Right lobe of liver (tissue), 4 donors: ENCODE measurements around the gene MYLK2.

Experiments used
- POLR2A ChIP-seq: fragments of 450-650 bp; IDR thresholded peaks from one replicate; pipeline ENCODE4 v1.6.1; 2017; ENCODE audit warnings: antibody characterized with exemption, mild to moderate bottlenecking
- TF ChIP-seq, protein P1 (sequence below), 4 donors: fragments of 200-600 bp in 3 of 4; fragments of 450-650 bp in 1 of 4; IDR thresholded peaks; one replicate each; pipeline versions ENCODE4 v1.5.1 to v1.8.0; 2016 to 2022; ENCODE audit warnings: antibody characterized with exemption in 4 of 4, mild to moderate bottlenecking in 2 of 4
- donor health status: DM: no; HTN: no; CAD: no.
- donor health status: DM: no; HTN: no; CAD: no.
- donor health status: DM: no; HTN: yes; CAD: no.

- TF ChIP-seq, protein P1, sequence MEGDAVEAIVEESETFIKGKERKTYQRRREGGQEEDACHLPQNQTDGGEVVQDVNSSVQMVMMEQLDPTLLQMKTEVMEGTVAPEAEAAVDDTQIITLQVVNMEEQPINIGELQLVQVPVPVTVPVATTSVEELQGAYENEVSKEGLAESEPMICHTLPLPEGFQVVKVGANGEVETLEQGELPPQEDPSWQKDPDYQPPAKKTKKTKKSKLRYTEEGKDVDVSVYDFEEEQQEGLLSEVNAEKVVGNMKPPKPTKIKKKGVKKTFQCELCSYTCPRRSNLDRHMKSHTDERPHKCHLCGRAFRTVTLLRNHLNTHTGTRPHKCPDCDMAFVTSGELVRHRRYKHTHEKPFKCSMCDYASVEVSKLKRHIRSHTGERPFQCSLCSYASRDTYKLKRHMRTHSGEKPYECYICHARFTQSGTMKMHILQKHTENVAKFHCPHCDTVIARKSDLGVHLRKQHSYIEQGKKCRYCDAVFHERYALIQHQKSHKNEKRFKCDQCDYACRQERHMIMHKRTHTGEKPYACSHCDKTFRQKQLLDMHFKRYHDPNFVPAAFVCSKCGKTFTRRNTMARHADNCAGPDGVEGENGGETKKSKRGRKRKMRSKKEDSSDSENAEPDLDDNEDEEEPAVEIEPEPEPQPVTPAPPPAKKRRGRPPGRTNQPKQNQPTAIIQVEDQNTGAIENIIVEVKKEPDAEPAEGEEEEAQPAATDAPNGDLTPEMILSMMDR (IDR thresholded peaks at IDR 0.05), result no peak
- no peak for TF ChIP-seq POLR2A
These were observed 5.5 kb upstream of the MYLK2 start for GRCh38 chr20:31813611-31814010.
